NCI-H446 (cell line): ENCODE measurements around the gene OOSP4B.
"Not testable (repeated sequence)": the region's sequence is repeated elsewhere in the genome, so short reads cannot be mapped to it uniquely, and the experiment has no call there.

Source experiments
- DNase-seq, 2 experiments: peaks; one replicate each; lab custom pipeline; 2025; lab: John Stamatoyannopoulos, UW

The OOSP4B gene

GRCh38 chr11:60016881-60017280 is at the start of gene OOSP4B:
Gene OOSP4B, plus strand, starts transcription at chr11:60017181.
- DNase-seq, result no peak

GRCh38 chr11:59967677-59968394 is 49.1 kb upstream of the OOSP4B start:
- DNase-seq, result no peak

- DNase-seq, result no peak
Observed at GRCh38 chr11:59968395-59968783, 48.6 kb upstream of the OOSP4B start.

GRCh38 chr11:59973097-59973496 is 43.9 kb upstream of the OOSP4B start:
- DNase-seq, result no peak

GRCh38 chr11:59981106-59981770 is 35.7 kb upstream of the OOSP4B start:
- DNase-seq, result no peak

- DNase-seq, result not testable (repeated sequence)
Observed at GRCh38 chr11:59982037-59982436, 34.9 kb upstream of the OOSP4B start.

GRCh38 chr11:59983212-59983611 is 33.8 kb upstream of the OOSP4B start:
- no peak for DNase-seq

- DNase-seq, result no peak
Observed at GRCh38 chr11:59984368-59984767, 32.6 kb upstream of the OOSP4B start.

GRCh38 chr11:59990421-59990820 is 26.6 kb upstream of the OOSP4B start:
- no peak for DNase-seq

GRCh38 chr11:59992425-59992824 is 24.6 kb upstream of the OOSP4B start:
- DNase-seq, result no peak

GRCh38 chr11:59997800-59998199 is 19.2 kb upstream of the OOSP4B start:
- no peak for DNase-seq

GRCh38 chr11:59999691-60000090 is 17.3 kb upstream of the OOSP4B start:
- no peak for DNase-seq

- DNase-seq, result no peak
Observed at GRCh38 chr11:60003729-60004128, 13.3 kb upstream of the OOSP4B start.

- DNase-seq, result no peak
Observed at GRCh38 chr11:60005360-60005759, 11.6 kb upstream of the OOSP4B start.

- no peak for DNase-seq
Observed at GRCh38 chr11:60018058-60018457, 1.1 kb downstream of the OOSP4B start.

GRCh38 chr11:60020376-60020775 is 3.4 kb downstream of the OOSP4B start:
- DNase-seq, result not testable (repeated sequence)

GRCh38 chr11:60029015-60029632 is 12.1 kb downstream of the OOSP4B start:
- DNase-seq, result no peak

GRCh38 chr11:60040109-60040508 is 23.1 kb downstream of the OOSP4B start, which contains the start of gene OOSP2:
Gene OOSP2, plus strand, starts transcription at chr11:60040409. Its CDS starts 51 bp downstream, at chr11:60040460.
- DNase-seq, result no peak

- DNase-seq, result not testable (repeated sequence)
Observed at GRCh38 chr11:60050422-60050821, 33.4 kb downstream of the OOSP4B start.

- not testable (repeated sequence) for DNase-seq
Observed at GRCh38 chr11:60050839-60051238, 33.9 kb downstream of the OOSP4B start.

GRCh38 chr11:60056349-60056969 is 39.5 kb downstream of the OOSP4B start, which contains the start of gene MS4A3:
Gene MS4A3, plus strand, starts transcription at chr11:60056665. Its CDS starts 4,496 bp downstream, at chr11:60061161.
- no peak for DNase-seq

- no peak for DNase-seq
Observed at GRCh38 chr11:60059052-60059451, 42.1 kb downstream of the OOSP4B start.
